NB4 (cell line): Measurements from ENCODE around the gene PRR11.
A peak's percentile ranks its signal among the peaks of the same experiment; 100 is the strongest.

ENCODE experiments used
- MAX ChIP-seq: IDR thresholded peaks from 2 replicates; pipeline ENCODE4 v1.6.1; 2011; ENCODE audit warnings: low read depth, low read length
- POLR2A ChIP-seq: IDR thresholded peaks from 2 replicates; pipeline ENCODE4 v1.6.1; 2011; ENCODE audit warnings: mild to moderate bottlenecking; ENCODE audit not compliant: insufficient read length; ENCODE audit errors: extremely low read depth
- TF ChIP-seq, protein P1 (sequence below): IDR thresholded peaks from one replicate; pipeline ENCODE4 v1.5.1; 2012; ENCODE audit warnings: low read depth, low read length

DNA sequence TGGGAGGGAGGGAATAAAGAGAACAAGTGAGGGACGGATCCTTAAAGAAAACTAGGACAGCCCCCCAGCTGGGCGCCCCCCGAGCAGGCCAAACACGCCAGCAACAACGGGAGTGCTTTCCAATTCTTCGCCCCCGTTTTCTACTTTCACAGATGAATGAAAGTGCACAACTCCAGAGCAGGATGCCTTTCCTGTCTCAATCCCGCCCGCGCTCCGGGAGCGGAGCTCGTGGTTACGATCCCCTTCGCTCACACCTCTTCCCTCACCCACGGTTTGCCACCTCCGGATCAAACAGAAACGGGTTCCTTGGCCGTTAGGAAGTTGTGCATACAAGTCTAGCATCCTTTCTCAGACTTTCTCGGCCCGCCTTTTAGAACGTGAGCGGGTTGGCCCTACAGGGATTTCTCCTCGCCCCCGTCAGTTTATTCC lies 1.2 kb upstream of the PRR11 start:
- TF ChIP-seq, protein P1, sequence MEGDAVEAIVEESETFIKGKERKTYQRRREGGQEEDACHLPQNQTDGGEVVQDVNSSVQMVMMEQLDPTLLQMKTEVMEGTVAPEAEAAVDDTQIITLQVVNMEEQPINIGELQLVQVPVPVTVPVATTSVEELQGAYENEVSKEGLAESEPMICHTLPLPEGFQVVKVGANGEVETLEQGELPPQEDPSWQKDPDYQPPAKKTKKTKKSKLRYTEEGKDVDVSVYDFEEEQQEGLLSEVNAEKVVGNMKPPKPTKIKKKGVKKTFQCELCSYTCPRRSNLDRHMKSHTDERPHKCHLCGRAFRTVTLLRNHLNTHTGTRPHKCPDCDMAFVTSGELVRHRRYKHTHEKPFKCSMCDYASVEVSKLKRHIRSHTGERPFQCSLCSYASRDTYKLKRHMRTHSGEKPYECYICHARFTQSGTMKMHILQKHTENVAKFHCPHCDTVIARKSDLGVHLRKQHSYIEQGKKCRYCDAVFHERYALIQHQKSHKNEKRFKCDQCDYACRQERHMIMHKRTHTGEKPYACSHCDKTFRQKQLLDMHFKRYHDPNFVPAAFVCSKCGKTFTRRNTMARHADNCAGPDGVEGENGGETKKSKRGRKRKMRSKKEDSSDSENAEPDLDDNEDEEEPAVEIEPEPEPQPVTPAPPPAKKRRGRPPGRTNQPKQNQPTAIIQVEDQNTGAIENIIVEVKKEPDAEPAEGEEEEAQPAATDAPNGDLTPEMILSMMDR = no peak
- TF ChIP-seq POLR2A (no peak), MAX (peak; percentile 25; the same call in 1 of the 2 replicates)
